ENCODE measurements around the gene ACP4.

DNA sequence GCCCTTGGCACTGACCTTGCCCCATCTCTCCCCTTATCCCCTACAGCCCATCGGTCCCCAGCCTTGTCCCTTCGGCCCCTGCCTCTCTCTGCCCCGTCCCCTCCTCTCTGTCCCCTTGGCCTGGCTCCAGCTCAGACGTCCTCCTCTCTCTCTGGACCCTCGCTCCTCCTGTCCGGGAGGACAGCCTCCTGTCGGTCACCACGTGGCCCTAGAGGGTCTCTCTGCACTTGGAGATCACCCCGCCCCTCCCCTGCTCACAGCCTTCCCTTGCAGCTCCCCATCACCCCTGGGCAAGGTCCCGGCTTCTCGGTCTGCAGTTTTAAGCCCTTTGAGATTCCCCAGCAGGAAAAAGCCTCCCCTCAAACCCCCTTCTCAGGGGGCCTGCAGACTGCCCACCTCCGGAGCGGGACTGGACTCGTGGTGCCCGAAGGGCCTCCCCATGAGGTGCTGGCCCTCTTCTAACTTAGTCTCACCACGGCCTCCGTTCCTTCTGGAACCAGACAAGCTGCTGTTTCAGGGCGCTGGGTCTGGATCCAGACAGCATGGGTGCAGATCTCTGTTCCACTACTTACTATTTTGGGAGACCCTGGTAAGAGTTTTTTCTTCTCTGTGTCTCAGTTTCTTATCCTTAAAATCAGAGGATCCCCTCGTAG lies 46.5 kb downstream of the ACP4 start:
- TF ChIP-seq, protein P1, sequence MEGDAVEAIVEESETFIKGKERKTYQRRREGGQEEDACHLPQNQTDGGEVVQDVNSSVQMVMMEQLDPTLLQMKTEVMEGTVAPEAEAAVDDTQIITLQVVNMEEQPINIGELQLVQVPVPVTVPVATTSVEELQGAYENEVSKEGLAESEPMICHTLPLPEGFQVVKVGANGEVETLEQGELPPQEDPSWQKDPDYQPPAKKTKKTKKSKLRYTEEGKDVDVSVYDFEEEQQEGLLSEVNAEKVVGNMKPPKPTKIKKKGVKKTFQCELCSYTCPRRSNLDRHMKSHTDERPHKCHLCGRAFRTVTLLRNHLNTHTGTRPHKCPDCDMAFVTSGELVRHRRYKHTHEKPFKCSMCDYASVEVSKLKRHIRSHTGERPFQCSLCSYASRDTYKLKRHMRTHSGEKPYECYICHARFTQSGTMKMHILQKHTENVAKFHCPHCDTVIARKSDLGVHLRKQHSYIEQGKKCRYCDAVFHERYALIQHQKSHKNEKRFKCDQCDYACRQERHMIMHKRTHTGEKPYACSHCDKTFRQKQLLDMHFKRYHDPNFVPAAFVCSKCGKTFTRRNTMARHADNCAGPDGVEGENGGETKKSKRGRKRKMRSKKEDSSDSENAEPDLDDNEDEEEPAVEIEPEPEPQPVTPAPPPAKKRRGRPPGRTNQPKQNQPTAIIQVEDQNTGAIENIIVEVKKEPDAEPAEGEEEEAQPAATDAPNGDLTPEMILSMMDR (IDR thresholded peaks at IDR 0.05; ENCODE audit: low read length): no peak
- no peak for TF ChIP-seq EZH2 (IDR thresholded peaks at IDR 0.05; ENCODE audit: borderline replicate concordance, low read length)

Data from OCI-LY1 (cell line).